K562 (cell line): ENCODE data around the gene SCAMP3. TPM values are rescaled to one million over a fixed set of nuclear protein-coding genes. Genes with fewer than 3 reads are reported as not detected.

Source experiments
- CBX1 ChIP-seq: sonication (generic); IDR thresholded peaks from 2 replicates; pipeline ENCODE4 v1.6.1; 2016; ENCODE audit warnings: antibody characterized with exemption, low read depth, mild to moderate bottlenecking
- CC2D1A ChIP-seq: fragments of 450-650 bp; IDR thresholded peaks from 2 replicates; pipeline ENCODE4 v1.6.1; 2017; ENCODE audit warnings: mild to moderate bottlenecking
- CREB1 ChIP-seq, 2 experiments: sonication (generic) in 1 of 2; formaldehyde crosslinking in 1 of 2; IDR thresholded peaks; 2 replicates each; pipeline versions ENCODE4 v1.6.1 to v1.8.0; 2012 to 2022; ENCODE audit warnings: inconsistent platforms in 1 of 2, mild to moderate bottlenecking in 1 of 2, missing genetic modification reagents in 1 of 2, moderate library complexity in 1 of 2
- DMBX1 ChIP-seq: fragments of 250-450 bp; sonication (Bioruptor Pico); IDR thresholded peaks from 2 replicates; pipeline ENCODE4 v1.8.0; 2022; ENCODE audit warnings: inconsistent platforms, mild to moderate bottlenecking, moderate library complexity, borderline replicate concordance
- EWSR1 ChIP-seq: fragments of 450-650 bp; IDR thresholded peaks from 2 replicates; pipeline ENCODE4 v1.6.1; 2018; ENCODE audit warnings: borderline replicate concordance, mild to moderate bottlenecking, low read depth, moderate library complexity; ENCODE audit not compliant: partially characterized antibody
- FOSL1 ChIP-seq: fragments of 200-800 bp; sonication (Bioruptor generic); conservative IDR thresholded peaks from 2 replicates; pipeline ENCODE4 v1.6.1; 2016; ENCODE audit warnings: missing genetic modification characterization, missing compliant biosample characterization
- GATA2 ChIP-seq: sonication (generic); formaldehyde crosslinking; IDR thresholded peaks from 2 replicates; pipeline ENCODE4 v1.4.0; 2020; ENCODE audit warnings: mild to moderate bottlenecking, missing genetic modification reagents
- GTF2F1 ChIP-seq: IDR thresholded peaks from 2 replicates; pipeline ENCODE4 v1.6.1; 2011; ENCODE audit warnings: low read depth, low read length, improper control_type of control experiment
- HNRNPL ChIP-seq: fragments of 200-400 bp; formaldehyde crosslinking; IDR thresholded peaks from 2 replicates; pipeline ENCODE4 v1.6.1; 2017; ENCODE audit warnings: low read depth, mild to moderate bottlenecking, low read length
- ILK ChIP-seq: fragments of 450-650 bp; IDR thresholded peaks from 2 replicates; pipeline ENCODE4 v1.6.1; 2016; ENCODE audit warnings: missing genetic modification characterization, low read depth, mild to moderate bottlenecking, missing compliant biosample characterization, moderate library complexity, borderline replicate concordance
- MAZ ChIP-seq, 2 experiments: fragments of 450-650 bp in 1 of 2; sonication (generic) in 1 of 2; formaldehyde crosslinking; IDR thresholded peaks in 1 of 2; conservative IDR thresholded peaks in 1 of 2; 2 replicates each; pipeline versions ENCODE4 v1.4.0 to v1.5.0; 2020; ENCODE audit warnings: mild to moderate bottlenecking in 1 of 2, missing genetic modification reagents in 1 of 2
- MTA2 ChIP-seq: fragments of 450-650 bp; IDR thresholded peaks from 2 replicates; pipeline ENCODE4 v1.6.1; 2016; ENCODE audit warnings: low read depth
- SIN3A ChIP-seq, 2 experiments: fragments of 150-350 bp in 1 of 2; IDR thresholded peaks; 2 replicates each; pipeline ENCODE4 v1.6.1; 2011 to 2016; ENCODE audit warnings: borderline replicate concordance in 2 of 2, low read depth in 2 of 2, low read length in 2 of 2, mild to moderate bottlenecking in 2 of 2, moderate library complexity in 2 of 2; ENCODE audit not compliant: control insufficient read depth in 1 of 2
- polyA plus RNA-seq, 8 experiments: library from polyadenylated mRNA; depleted of rRNA in 4 of 8; stranded (reverse) in 5 of 8; unstranded in 3 of 8; fragments of >200 nt; fragmentation: Nextera tagmentation in 2 of 8; fragmentation: Illumina TruSeq in 1 of 8; extraction: Ambion mirVana in 2 of 8; extraction: Trizol in 1 of 8; gene quantifications; 2 replicates each; pipeline versions ENCODE4 v1.2.1 to v1.2.3, GENCODE V29; 2011 to 2014; ENCODE audit warnings: inconsistent platforms in 1 of 8, missing spikeins in 1 of 8
- total RNA-seq, 7 experiments: library from RNA; depleted of rRNA in 6 of 7; stranded (reverse); fragments of >200 nt in 6 of 7; fragmentation: Illumina TruSeq in 2 of 7; extraction: Trizol in 2 of 7; gene quantifications; 2 replicates each; pipeline versions ENCODE4 v1.2.1 to v1.2.3, GENCODE V29; 2011 to 2021; ENCODE audit warnings: low replicate concordance in 1 of 7
- TF ChIP-seq, protein P1 (sequence below): IDR thresholded peaks from 2 replicates; pipeline ENCODE4 v1.6.1; 2012; ENCODE audit warnings: low read depth, low read length, improper control_type of control experiment, borderline replicate concordance
- TF ChIP-seq, protein P2 (sequence below): fragments of 250-450 bp; sonication (Bioruptor Pico); IDR thresholded peaks from 2 replicates; pipeline ENCODE4 v1.5.0; 2021; ENCODE audit warnings: mild to moderate bottlenecking, borderline replicate concordance
- TF ChIP-seq, protein P3 (sequence below): fragments of 250-450 bp; sonication (Bioruptor Pico); IDR thresholded peaks from 2 replicates; pipeline ENCODE4 v1.5.0; 2021; ENCODE audit warnings: mild to moderate bottlenecking, moderate library complexity

Gene SCAMP3
- total and polyA plus RNA-seq, 9 of the 15 experiments (the other 6 are each of a cell fraction or from before 2014, with no cell fraction given) = 14.2 to 131 (median 86.1) TPM

DNA sequence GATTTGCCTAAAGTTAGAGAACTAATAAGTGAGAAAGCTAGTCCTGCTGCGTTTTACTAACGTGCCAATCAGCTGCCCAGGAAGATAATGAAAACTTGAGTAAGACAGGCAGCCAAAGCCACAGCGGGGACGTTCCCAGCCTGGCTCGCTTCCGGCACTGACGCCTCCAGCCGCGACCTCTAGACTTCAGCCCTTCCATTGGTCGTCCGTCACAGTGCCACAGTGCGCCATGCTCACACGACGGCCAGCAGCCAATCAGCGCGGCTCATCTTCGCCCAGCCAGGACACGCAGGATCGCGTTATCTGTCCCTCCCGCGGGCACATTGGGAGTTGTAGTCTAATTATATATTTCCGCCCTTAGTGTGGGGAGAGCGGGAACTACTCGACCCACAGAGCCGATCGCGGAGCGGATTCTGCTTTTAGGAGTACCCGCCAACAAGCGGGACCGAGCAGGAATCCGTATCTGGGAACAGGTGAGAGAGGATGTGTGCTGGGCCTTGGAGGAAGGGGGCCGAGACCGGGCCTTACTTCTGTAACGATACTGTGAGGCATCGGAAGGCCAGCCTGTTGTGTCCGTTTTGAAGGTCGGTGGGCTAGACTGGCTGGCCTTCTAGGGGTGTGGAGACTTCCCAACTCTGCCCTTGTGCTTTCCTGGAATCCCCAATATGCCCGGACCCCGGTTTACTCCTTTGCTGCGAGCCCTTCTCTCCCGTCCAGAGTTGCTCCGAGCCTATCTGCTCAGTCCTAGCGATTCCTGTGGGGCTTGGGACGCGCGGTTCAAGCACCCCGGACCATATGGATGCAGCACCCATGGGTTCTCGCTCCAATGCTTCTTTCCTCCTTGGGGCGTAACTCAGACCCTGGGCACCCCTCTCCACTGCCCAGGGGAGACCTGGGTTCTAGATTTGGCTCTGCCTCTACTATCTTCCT is 46.6 kb upstream of the SCAMP3 start, which contains the start of gene FDPS (continued):
- TF ChIP-seq DMBX1 (CRISPR knock-in tag) = no peak
- TF ChIP-seq EWSR1 = no peak
- TF ChIP-seq, protein P1, sequence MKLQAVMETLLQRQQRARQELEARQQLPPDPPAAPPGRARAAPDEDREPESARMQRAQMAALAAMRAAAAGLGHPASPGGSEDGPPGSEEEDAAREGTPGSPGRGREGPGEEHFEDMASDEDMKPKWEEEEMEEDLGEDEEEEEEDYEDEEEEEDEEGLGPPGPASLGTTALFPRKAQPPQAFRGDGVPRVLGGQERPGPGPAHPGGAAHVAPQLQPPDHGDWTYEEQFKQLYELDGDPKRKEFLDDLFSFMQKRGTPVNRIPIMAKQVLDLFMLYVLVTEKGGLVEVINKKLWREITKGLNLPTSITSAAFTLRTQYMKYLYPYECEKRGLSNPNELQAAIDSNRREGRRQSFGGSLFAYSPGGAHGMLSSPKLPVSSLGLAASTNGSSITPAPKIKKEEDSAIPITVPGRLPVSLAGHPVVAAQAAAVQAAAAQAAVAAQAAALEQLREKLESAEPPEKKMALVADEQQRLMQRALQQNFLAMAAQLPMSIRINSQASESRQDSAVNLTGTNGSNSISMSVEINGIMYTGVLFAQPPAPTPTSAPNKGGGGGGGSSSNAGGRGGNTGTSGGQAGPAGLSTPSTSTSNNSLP = no peak
- TF ChIP-seq GATA2 (CRISPR knock-in tag) = 0 out of 2 replicates have a peak, but pooled peaks have one; percentile 40
- TF ChIP-seq MAZ (CRISPR knock-in tag; conservative IDR thresholded peaks at IDR 0.05 in 1 of 2, IDR thresholded peaks at IDR 0.05 in 1 of 2) = peak in 1 of 2 experiments; percentile 59; a peak in 3 of 4 replicates
- TF ChIP-seq, protein P2, sequence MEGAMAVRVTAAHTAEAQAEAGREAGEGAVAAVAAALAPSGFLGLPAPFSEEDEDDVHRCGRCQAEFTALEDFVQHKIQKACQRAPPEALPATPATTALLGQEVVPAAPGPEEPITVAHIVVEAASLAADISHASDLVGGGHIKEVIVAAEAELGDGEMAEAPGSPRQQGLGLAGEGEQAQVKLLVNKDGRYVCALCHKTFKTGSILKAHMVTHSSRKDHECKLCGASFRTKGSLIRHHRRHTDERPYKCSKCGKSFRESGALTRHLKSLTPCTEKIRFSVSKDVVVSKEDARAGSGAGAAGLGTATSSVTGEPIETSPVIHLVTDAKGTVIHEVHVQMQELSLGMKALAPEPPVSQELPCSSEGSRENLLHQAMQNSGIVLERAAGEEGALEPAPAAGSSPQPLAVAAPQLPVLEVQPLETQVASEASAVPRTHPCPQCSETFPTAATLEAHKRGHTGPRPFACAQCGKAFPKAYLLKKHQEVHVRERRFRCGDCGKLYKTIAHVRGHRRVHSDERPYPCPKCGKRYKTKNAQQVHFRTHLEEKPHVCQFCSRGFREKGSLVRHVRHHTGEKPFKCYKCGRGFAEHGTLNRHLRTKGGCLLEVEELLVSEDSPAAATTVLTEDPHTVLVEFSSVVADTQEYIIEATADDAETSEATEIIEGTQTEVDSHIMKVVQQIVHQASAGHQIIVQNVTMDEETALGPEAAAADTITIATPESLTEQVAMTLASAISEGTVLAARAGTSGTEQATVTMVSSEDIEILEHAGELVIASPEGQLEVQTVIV = no peak
- TF ChIP-seq CREB1 (IDR thresholded peaks at IDR 0.05) = peak; percentile 98
- TF ChIP-seq CREB1 (CRISPR knock-in tag; IDR thresholded peaks at IDR 0.05) = peak; percentile 95
- TF ChIP-seq CBX1 = no peak
- no peak for TF ChIP-seq ILK (tag)
- peak; percentile 27 to 52; a peak in 2 of 4 replicates for TF ChIP-seq SIN3A (IDR thresholded peaks at IDR 0.05; ENCODE audit: borderline replicate concordance in 2 of 2, control insufficient read depth in 1 of 2, low read depth in 2 of 2, low read length in 2 of 2)
- TF ChIP-seq CC2D1A = peak; percentile 9; the same call in 1 of the 2 replicates
- TF ChIP-seq, protein P3, sequence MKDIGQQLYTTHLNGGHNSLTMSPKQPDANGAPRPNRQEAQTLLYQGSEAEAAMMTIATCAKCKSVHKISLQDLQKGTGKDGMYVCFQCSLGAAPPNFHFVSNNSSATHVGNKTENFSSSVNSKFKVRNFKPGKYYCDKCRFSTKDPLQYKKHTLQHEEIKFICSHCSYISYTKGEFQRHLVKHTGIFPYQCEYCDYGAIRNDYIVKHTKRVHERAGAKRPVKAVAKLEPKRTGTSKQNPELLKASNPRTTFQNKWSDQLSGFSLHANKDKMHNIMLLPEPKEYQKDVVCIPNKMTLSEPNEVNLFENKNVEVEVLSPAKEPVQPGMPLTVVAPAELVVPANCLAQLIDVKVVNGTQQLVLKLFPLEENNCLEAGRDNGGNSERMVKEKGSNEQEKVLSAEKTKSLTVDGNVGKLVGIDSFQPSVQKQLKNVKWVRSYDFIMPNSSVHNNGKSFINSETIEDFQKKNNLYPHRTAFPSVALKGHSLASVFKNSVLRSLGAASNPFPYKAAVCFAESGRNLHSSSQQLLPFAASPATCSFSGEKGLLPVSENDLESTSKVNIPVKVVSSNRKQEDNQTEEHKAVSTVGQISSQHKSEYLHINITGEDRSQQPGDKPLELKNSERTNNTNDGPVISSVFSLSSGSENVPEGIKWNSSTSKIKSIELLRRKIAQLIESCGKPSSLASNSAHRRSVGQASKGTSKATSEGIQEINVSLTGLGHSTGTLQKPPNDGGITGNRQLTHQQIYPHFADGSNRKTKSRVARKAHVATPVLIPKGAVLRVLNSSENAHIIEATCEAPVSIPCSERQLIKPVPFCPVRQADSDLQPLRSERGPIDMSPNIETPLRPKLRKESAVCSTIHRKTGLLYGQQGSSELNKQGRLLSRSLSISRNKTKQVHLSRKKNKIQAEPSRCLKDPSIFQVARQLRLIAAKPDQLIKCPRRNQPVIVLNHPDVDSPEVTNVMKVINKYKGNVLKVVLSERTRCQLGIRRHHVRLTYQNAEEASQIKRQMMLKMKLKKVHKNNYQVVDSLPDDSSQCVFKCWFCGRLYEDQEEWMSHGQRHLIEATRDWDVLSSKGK (CRISPR knock-in tag) = no peak
- no peak for TF ChIP-seq GTF2F1
- TF ChIP-seq MTA2 = no peak
- TF ChIP-seq FOSL1 (tag) = peak; percentile 59
- TF ChIP-seq HNRNPL = peak; percentile 54; the same call in 1 of the 2 replicates
